HEK293T (cell line): ENCODE measurements around the gene TNS3.

Experiments
- CTCF ChIA-PET: fragments of 350-600 bp; formaldehyde crosslinking; extraction: SDS; loops from one replicate; lab custom pipeline; 2021; ENCODE audit warnings: antibody characterized with exemption, inconsistent platforms; lab: Yijun Ruan, JAX
- POLR2A ChIA-PET: fragments of 350-600 bp; formaldehyde crosslinking; extraction: SDS; loops from one replicate; lab custom pipeline; 2020; ENCODE audit warnings: antibody characterized with exemption, inconsistent platforms; lab: Yijun Ruan, JAX
- DNase-seq: peaks from one replicate; pipeline ENCODE4 v3.0.0; 2012; ENCODE audit warnings: mixed read lengths; ENCODE audit errors: extremely low spot score
- ARNT ChIP-seq: fragments of 450-650 bp; IDR thresholded peaks from 2 replicates; pipeline ENCODE4 v1.6.1; 2017; ENCODE audit warnings: mild to moderate bottlenecking
- BHLHE40 ChIP-seq: fragments of 450-650 bp; IDR thresholded peaks from 2 replicates; pipeline ENCODE4 v1.6.1; 2016; ENCODE audit warnings: mild to moderate bottlenecking, moderate library complexity, borderline replicate concordance
- CTBP1 ChIP-seq: fragments of 450-650 bp; IDR thresholded peaks from 2 replicates; pipeline ENCODE4 v1.6.1; 2016; ENCODE audit warnings: borderline replicate concordance
- ELF4 ChIP-seq: fragments of 450-650 bp; IDR thresholded peaks from 2 replicates; pipeline ENCODE4 v1.6.1; 2017; ENCODE audit warnings: antibody characterized with exemption
- FOXA1 ChIP-seq: fragments of 450-650 bp; IDR thresholded peaks from 2 replicates; pipeline ENCODE4 v1.6.1; 2016; ENCODE audit warnings: mild to moderate bottlenecking
- FOXK2 ChIP-seq: fragments of 450-650 bp; IDR thresholded peaks from 2 replicates; pipeline ENCODE4 v1.6.1; 2016; ENCODE audit warnings: mild to moderate bottlenecking
- FOXM1 ChIP-seq: fragments of 450-650 bp; IDR thresholded peaks from 2 replicates; pipeline ENCODE4 v1.6.1; 2017; ENCODE audit warnings: mild to moderate bottlenecking, borderline replicate concordance
- HDGF ChIP-seq: fragments of 450-650 bp; IDR thresholded peaks from 2 replicates; pipeline ENCODE4 v1.6.1; 2017; ENCODE audit warnings: antibody characterized with exemption, borderline replicate concordance
- L3MBTL2 ChIP-seq: fragments of 450-650 bp; conservative IDR thresholded peaks from 2 replicates; pipeline ENCODE4 v1.6.1; 2016; ENCODE audit warnings: mild to moderate bottlenecking
- LEF1 ChIP-seq: fragments of 450-650 bp; IDR thresholded peaks from 2 replicates; pipeline ENCODE4 v1.6.1; 2017; ENCODE audit warnings: mild to moderate bottlenecking, borderline replicate concordance
- NFRKB ChIP-seq: fragments of 450-650 bp; IDR thresholded peaks from 2 replicates; pipeline ENCODE4 v1.6.1; 2016; ENCODE audit warnings: mild to moderate bottlenecking, moderate library complexity
- PKNOX1 ChIP-seq: fragments of 450-650 bp; IDR thresholded peaks from 2 replicates; pipeline ENCODE4 v1.6.1; 2016
- SP1 ChIP-seq: fragments of 450-650 bp; IDR thresholded peaks from 2 replicates; pipeline ENCODE4 v1.6.1; 2017
- SUZ12 ChIP-seq: fragments of 450-650 bp; IDR thresholded peaks from 2 replicates; pipeline ENCODE4 v1.6.1; 2016; ENCODE audit warnings: mild to moderate bottlenecking
- TARDBP ChIP-seq: fragments of 450-650 bp; IDR thresholded peaks from 2 replicates; pipeline ENCODE4 v1.6.1; 2016
- ZNF384 ChIP-seq: fragments of 450-650 bp; IDR thresholded peaks from 2 replicates; pipeline ENCODE4 v1.6.1; 2016

The TNS3 gene

DNA sequence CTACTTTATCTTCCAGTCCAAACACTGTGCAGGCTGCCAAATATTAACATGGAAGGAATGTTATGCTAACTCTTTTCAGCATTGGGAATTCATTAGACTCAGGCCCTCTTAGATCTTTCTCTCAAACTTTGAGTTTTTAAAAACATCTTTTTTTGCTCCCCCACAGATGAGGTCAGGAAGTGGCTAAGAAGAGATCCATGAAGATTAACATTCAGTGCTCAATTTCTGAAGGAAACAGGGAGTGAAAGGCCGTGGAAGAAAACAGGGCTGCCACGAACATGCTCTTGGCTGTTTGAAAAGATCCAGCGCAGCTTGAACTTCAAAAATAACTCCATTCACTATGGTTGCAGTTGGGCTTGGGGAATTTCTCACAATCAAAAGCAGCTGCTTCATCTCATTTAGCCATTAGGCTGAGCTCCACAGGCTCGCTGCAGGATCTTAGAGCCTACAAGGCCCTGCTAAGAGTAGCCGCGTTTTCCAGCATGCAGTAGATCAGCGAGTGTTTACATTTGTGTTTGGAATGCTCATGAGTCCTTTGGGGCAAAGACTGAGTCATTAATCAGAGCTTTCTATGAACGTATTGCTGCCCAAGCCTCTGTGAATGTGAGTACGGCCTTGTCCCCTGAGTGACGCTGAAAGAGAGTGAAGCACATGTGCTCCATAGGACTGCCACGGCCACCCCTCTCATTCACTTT, 41.2 kb upstream of the TNS3 start:
- TF ChIP-seq HDGF (no peak), ARNT (no peak), BHLHE40 (no peak), PKNOX1 (no peak), CTBP1 (no peak), LEF1 (no peak), FOXA1 (no peak), ZNF384 (no peak), FOXK2 (no peak), SP1 (no peak), NFRKB (no peak), SUZ12 (no peak), L3MBTL2 (no peak)
- CTCF ChIA-PET, result no interaction called here
- POLR2A ChIA-PET, result no interaction called here
- no peak for DNase-seq

- ChIA-PET POLR2A (no interaction called here), CTCF (no interaction called here)
- TF ChIP-seq FOXK2 (no peak), ELF4 (no peak), FOXM1 (no peak), SUZ12 (no peak), BHLHE40 (no peak), TARDBP (no peak), PKNOX1 (no peak), LEF1 (no peak), L3MBTL2 (no peak), NFRKB (no peak), SP1 (no peak), CTBP1 (no peak), HDGF (no peak), ZNF384 (no peak), FOXA1 (no peak), ARNT (no peak)
- DNase-seq, result no peak
Observed at GRCh38 chr7:47622586-47622945, 40.7 kb upstream of the TNS3 start.

DNA sequence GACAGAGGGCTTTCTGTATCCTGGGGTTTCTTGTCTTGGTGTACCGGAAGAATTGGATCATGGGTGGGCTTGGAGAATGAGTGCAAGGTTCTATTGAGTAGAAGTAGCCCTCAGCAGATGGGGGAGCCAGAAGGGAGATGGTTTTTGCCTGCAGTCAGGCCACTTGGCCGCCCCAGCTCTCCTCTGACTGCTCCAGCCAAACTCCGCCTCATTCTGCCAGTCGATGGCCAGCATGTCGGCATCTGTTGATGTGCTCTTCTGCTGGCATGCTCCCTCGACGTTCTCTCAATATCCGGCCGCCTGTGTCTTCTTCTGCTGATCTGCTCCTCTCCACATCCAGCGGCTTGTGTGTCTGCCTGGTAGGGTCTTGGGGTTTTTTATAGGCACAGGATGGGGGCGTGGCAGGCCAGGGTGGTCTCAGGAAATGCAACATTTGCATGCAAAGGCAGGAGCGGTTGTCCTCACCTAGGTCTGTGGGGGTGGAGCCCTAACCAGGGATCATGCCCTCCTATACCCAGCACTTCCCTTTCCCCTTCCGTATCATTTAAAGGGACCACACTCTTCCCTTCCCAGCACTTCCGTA, 40.2 kb upstream of the TNS3 start:
- DNase-seq, result no peak
- ChIA-PET CTCF (no interaction called here), POLR2A (no interaction called here)
- TF ChIP-seq L3MBTL2, result no peak
- TF ChIP-seq FOXA1, result no peak
- TF ChIP-seq ARNT, result no peak
- no peak for TF ChIP-seq NFRKB
- no peak for TF ChIP-seq PKNOX1

GRCh38 chr7:47621347-47621746, 39.4 kb upstream of the TNS3 start:
- POLR2A ChIA-PET, result no interaction called here
- TF ChIP-seq HDGF (no peak), ELF4 (no peak), LEF1 (no peak), CTBP1 (no peak), ARNT (no peak), TARDBP (no peak), NFRKB (no peak)
- CTCF ChIA-PET, result no interaction called here
- DNase-seq, result no peak

GRCh38 chr7:47619806-47620205, 37.9 kb upstream of the TNS3 start:
- TF ChIP-seq SP1 (no peak), SUZ12 (no peak), FOXA1 (no peak), ARNT (no peak), ZNF384 (no peak)
- DNase-seq, result no peak
- ChIA-PET POLR2A (no interaction called here), CTCF (no interaction called here)

DNA sequence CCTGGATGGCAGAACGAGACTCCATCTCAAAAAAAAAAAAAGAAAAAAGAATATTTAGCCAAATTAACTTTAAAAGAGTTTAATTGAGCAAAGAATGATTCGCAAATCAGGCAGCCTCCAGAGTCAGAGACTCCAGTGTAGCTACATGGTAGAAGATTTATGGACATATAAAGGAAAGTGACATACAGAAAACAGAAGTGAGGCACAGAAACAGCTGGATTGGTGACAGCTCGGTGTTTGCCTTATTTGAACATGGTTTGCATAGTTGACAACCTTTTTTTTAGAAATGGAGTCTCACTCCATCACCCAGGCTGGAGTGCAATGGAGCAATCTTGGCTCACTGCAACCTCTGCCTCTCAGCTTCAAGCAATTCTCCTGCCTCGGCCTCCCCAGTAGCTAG, 35.2 kb upstream of the TNS3 start:
- TF ChIP-seq FOXA1, result no peak
- no peak for TF ChIP-seq FOXM1
- no peak for TF ChIP-seq ELF4
- TF ChIP-seq SP1, result no peak
- no peak for TF ChIP-seq FOXK2
- TF ChIP-seq NFRKB, result no peak
- no peak for TF ChIP-seq ARNT
- TF ChIP-seq HDGF, result no peak
- no peak for TF ChIP-seq TARDBP
- TF ChIP-seq PKNOX1, result no peak
- TF ChIP-seq L3MBTL2, result no peak
- TF ChIP-seq SUZ12, result no peak
- TF ChIP-seq ZNF384, result no peak
- TF ChIP-seq CTBP1, result no peak
- TF ChIP-seq BHLHE40, result no peak
- no peak for TF ChIP-seq LEF1
- ChIA-PET POLR2A (no interaction called here), CTCF (no interaction called here)
- no peak for DNase-seq
